K562 (cell line): ENCODE data around the gene GJD2. TPM values are rescaled to one million over a fixed set of nuclear protein-coding genes. Genes with fewer than 3 reads are reported as not detected.

Source experiments
- BHLHE40 ChIP-seq: IDR thresholded peaks from 2 replicates; pipeline ENCODE4 v1.6.1; 2011; ENCODE audit warnings: low read length, improper control_type of control experiment
- DACH1 ChIP-seq: fragments of 450-650 bp; IDR thresholded peaks from 2 replicates; pipeline ENCODE4 v1.6.1; 2018; ENCODE audit not compliant: partially characterized antibody
- E2F6 ChIP-seq, 2 experiments: IDR thresholded peaks; 2 replicates each; pipeline ENCODE4 v1.6.1; 2011; ENCODE audit warnings: borderline replicate concordance in 1 of 2, control low read depth in 1 of 2, low read depth in 1 of 2, low read length in 1 of 2, mild to moderate bottlenecking in 1 of 2, mixed read lengths in 1 of 2, moderate library complexity in 1 of 2; ENCODE audit not compliant: insufficient read depth in 1 of 2, insufficient read length in 1 of 2, poor library complexity in 1 of 2, severe bottlenecking in 1 of 2; ENCODE audit errors: extremely low read depth in 1 of 2
- KLF10 ChIP-seq: fragments of 250-450 bp; sonication (Bioruptor Pico); IDR thresholded peaks from 2 replicates; pipeline ENCODE4 v1.6.1; 2021; ENCODE audit warnings: matching md5 sums
- MTA3 ChIP-seq: fragments of 450-650 bp; formaldehyde crosslinking; IDR thresholded peaks from 2 replicates; pipeline ENCODE4 v1.6.1; 2017; ENCODE audit warnings: mild to moderate bottlenecking, borderline replicate concordance
- RCOR1 ChIP-seq, 2 experiments: IDR thresholded peaks; 2 replicates each; pipeline ENCODE4 v1.6.1; 2012; ENCODE audit warnings: low read depth in 2 of 2, low read length in 2 of 2, borderline replicate concordance in 1 of 2, improper control_type of control experiment in 1 of 2
- REST ChIP-seq, 2 experiments: fragments of 450-650 bp; formaldehyde crosslinking in 1 of 2; IDR thresholded peaks; 2 replicates each; pipeline versions ENCODE4 v1.4.0 to v1.6.1; 2014 to 2020; ENCODE audit warnings: mild to moderate bottlenecking in 2 of 2, borderline replicate concordance in 1 of 2, low read depth in 1 of 2
- SMAD4 ChIP-seq: fragments of 250-450 bp; sonication (Bioruptor Pico); conservative IDR thresholded peaks from 2 replicates; pipeline ENCODE4 v1.8.0; 2021; ENCODE audit warnings: inconsistent platforms, mild to moderate bottlenecking, moderate library complexity
- SNIP1 ChIP-seq: fragments of 450-650 bp; IDR thresholded peaks from 2 replicates; pipeline ENCODE4 v1.7.1; 2017; ENCODE audit warnings: low read depth, mild to moderate bottlenecking
- SRF ChIP-seq, 2 experiments: fragments of 250-450, 450-650 bp in 1 of 2; sonication (Bioruptor Pico) in 1 of 2; sonication (generic) in 1 of 2; formaldehyde crosslinking; IDR thresholded peaks; 2 replicates each; pipeline versions ENCODE4 v1.5.0 to v1.5.1; 2020 to 2022; ENCODE audit warnings: mild to moderate bottlenecking in 1 of 2, missing genetic modification reagents in 1 of 2
- TAF1 ChIP-seq: IDR thresholded peaks from 2 replicates; pipeline ENCODE4 v1.6.1; 2011; ENCODE audit warnings: mild to moderate bottlenecking, low read length, moderate library complexity; ENCODE audit not compliant: insufficient read depth, control insufficient read depth, severe bottlenecking; ENCODE audit errors: extremely low read depth
- ZNF197 ChIP-seq: fragments of 200-800 bp; sonication (Bioruptor generic); IDR thresholded peaks from 2 replicates; pipeline ENCODE4 v1.6.1; 2016; ENCODE audit warnings: low read depth, missing genetic modification characterization, missing compliant biosample characterization
- ZNF395 ChIP-seq: fragments of 200-800 bp; sonication (Bioruptor generic); IDR thresholded peaks from 2 replicates; pipeline ENCODE4 v1.6.1; 2017; ENCODE audit warnings: missing genetic modification characterization, missing compliant biosample characterization
- ZNF408 ChIP-seq: fragments of 250-450 bp; sonication (Bioruptor Pico); IDR thresholded peaks from 2 replicates; pipeline ENCODE4 v1.4.0; 2020; ENCODE audit warnings: low read depth, mild to moderate bottlenecking, moderate library complexity
- ZNF41 ChIP-seq: fragments of 250-450 bp; sonication (Bioruptor Pico); conservative IDR thresholded peaks from 2 replicates; pipeline ENCODE4 v1.4.0; 2020; ENCODE audit warnings: mild to moderate bottlenecking
- polyA plus RNA-seq, 8 experiments: library from polyadenylated mRNA; depleted of rRNA in 4 of 8; stranded (reverse) in 5 of 8; unstranded in 3 of 8; fragments of >200 nt; fragmentation: Nextera tagmentation in 2 of 8; fragmentation: Illumina TruSeq in 1 of 8; extraction: Ambion mirVana in 2 of 8; extraction: Trizol in 1 of 8; gene quantifications; 2 replicates each; pipeline versions ENCODE4 v1.2.1 to v1.2.3, GENCODE V29; 2011 to 2014; ENCODE audit warnings: inconsistent platforms in 1 of 8, missing spikeins in 1 of 8
- total RNA-seq, 7 experiments: library from RNA; depleted of rRNA in 6 of 7; stranded (reverse); fragments of >200 nt in 6 of 7; fragmentation: Illumina TruSeq in 2 of 7; extraction: Trizol in 2 of 7; gene quantifications; 2 replicates each; pipeline versions ENCODE4 v1.2.1 to v1.2.3, GENCODE V29; 2011 to 2021; ENCODE audit warnings: low replicate concordance in 1 of 7

GJD2 gene
- total and polyA plus RNA-seq, 9 of the 15 experiments (the other 6 are each of a cell fraction or from before 2014, with no cell fraction given): not detected

- TF ChIP-seq ZNF395 (CRISPR knock-in tag) (0 out of 2 replicates have a peak, but pooled peaks have one; percentile 26), REST (IDR thresholded peaks at IDR 0.05; ENCODE audit: borderline replicate concordance) (peak; percentile 99), REST (CRISPR knock-in tag; IDR thresholded peaks at IDR 0.05; ENCODE audit: low read depth) (peak; percentile 96), TAF1 (no peak), SNIP1 (no peak), RCOR1 (IDR thresholded peaks at IDR 0.05; ENCODE audit: borderline replicate concordance in 1 of 2, low read depth in 2 of 2, low read length in 2 of 2) (peak in 1 of 2 experiments; percentile 44; a peak in 1 of 4 replicates), SMAD4 (0 out of 2 replicates have a peak, but pooled peaks have one; percentile 29), ZNF197 (CRISPR knock-in tag) (0 out of 2 replicates have a peak, but pooled peaks have one; percentile 49), ZNF408 (CRISPR knock-in tag) (no peak), KLF10 (CRISPR knock-in tag) (no peak), DACH1 (no peak), SRF (CRISPR knock-in tag; IDR thresholded peaks at IDR 0.05) (no peak), E2F6 (IDR thresholded peaks at IDR 0.05; ENCODE audit: borderline replicate concordance in 1 of 2, extremely low read depth in 1 of 2, insufficient read depth in 1 of 2, insufficient read length in 1 of 2, low read depth in 1 of 2, low read length in 1 of 2, poor library complexity in 1 of 2, severe bottlenecking in 1 of 2) (no peak), ZNF41 (CRISPR knock-in tag) (0 out of 2 replicates have a peak, but pooled peaks have one; percentile 14), BHLHE40 (no peak), MTA3 (no peak)
Measured at GRCh38 chr15:34753236-34753894, 1.4 kb downstream of the GJD2 start (continued).
